A172 (cell line): ENCODE data around the gene VPS35. TPM values are rescaled to one million over a fixed set of nuclear protein-coding genes. Genes with fewer than 3 reads are reported as not detected.

Source experiments
- DNase-seq: peaks from one replicate; pipeline ENCODE4 v3.0.0-alpha.2; 2015; ENCODE audit warnings: low spot score
- total RNA-seq: library from RNA; depleted of rRNA; stranded (reverse); fragments of >200 nt; shearing (Covaris generic); gene quantifications from 2 replicates; pipeline ENCODE4 v1.2.3, GENCODE V29; 2014; rRNA removed

VPS35 gene
- total RNA-seq, result 178 and 289 TPM in 2 replicates

- DNase-seq, result peak; percentile 98
These were observed at the start of gene VPS35 for GRCh38 chr16:46688654-46689364. Gene VPS35 (minus strand): TSS chr16:46689178. CDS start chr16:46689133, 45 bp downstream.

DNA sequence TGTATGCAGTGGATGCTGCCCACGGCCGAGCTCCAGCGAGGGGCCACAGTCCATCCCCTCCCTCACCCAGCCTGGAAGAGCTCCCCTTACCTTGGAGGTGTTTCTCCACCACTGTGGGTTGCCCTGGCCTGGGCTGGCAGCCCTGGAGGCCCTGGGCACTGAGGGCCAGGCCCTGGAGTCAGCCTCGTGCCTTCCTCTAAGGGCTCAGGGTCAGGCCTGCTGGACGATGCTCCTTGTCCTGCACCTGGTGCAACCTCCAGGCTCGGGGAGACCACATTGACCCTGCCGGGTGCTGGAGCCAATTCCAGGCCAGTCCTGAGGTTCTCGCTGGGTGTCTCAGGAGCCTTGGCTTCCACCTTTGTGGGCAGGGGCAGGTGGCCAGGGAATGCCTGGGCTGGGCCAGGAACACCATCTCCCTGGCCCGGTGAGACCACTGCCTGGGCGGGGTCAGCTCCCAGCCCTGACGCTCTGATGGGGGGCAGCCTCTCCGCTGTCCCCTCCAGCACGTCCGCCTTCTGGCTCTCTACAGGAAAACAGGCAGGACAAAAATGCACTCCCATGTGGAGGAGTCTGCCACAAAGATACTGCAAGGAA is 48.7 kb upstream of the VPS35 start:
- DNase-seq, result no peak

GRCh38 chr16:46736695-46737094 is 47.7 kb upstream of the VPS35 start:
- no peak for DNase-seq

DNA sequence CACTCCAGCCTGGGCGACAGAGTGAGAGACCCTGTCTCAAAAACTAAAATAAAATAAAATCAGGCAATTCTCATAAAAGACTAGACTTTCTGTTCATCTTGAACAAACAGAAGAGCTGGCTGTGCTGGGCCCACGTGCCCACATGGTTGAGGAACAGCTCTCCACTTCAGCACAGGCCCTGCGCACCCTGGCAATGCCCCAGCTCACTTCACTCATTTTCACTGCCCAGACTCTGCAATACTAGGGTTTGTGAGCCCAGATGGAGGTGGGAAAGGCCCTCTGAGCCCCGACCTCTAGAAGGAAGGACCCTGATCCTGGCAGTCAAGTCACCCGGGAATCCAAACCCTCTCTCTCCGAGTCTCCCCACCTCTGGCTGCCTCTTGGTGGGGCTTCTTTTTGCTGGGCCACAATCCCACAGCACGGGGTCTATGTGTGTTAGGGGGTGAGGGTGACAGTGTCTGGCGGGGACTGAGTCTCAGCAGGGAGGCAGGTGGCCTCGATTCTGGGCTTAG is 44.4 kb upstream of the VPS35 start:
- no peak for DNase-seq

- no peak for DNase-seq
These were observed 43.6 kb upstream of the VPS35 start for GRCh38 chr16:46732561-46732960.

DNA sequence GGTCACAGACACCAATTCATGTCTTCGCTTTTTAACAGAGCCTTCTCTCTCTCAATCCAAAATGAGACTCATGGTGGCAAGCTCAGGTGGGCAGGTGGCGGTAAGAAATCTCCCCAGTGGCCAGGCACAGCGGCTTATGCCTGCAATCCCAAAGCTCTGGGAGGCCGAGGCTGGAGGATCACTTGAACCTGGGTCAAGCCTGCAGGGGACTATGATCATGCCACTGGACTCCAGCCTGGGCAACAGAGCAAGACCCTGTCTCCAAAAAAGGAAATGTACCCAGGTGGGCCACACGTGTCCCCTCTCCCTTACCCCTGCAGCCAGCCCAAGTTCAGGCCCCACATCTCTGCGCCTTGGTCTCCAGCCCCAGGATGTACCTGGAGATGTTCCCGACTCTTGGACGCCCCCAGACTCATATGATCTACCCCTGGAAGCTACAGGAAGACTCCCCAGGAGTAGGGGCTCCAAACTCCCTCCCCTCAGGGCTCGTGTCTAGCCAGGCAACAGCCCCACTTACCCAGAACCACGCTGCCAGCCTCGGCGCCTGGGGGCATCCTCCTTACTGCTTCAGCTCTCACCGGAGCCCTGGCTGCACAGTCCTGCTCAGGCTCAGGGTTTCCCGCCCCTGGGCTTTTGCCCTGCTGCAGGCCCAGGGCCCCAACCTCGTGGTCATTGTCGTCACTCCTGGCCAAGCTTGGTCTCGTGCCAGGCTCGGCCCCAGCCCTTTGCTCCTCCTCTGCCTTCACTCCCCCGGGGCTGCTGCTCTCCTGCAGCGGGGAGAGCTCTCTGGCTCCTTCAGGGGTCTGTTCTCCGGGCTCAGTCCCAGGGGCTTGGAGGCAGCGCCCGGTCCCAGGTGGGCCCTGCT is 42.9 kb upstream of the VPS35 start:
- no peak for DNase-seq

- DNase-seq, result no peak
These were observed 42.1 kb upstream of the VPS35 start for GRCh38 chr16:46730801-46731690.

DNA sequence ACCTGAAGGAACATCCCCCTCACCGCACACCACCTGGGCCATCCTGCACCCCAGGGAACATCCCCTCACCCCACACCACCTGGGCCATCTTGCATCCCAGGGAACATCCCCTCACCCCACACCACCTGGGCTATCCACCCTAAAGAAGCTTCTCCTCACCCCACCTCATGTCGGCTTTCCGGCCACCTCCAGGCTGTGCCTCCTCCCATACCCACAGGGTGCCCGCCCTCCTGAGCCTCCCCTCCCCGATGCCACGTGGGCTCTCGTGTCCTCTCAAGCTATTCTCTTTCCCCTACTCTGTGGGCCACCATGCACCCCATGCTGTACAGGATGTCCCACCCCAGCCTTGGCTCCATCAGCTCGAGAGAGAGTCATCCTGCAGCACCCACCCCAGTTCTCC is 41.1 kb upstream of the VPS35 start:
- DNase-seq, result no peak

- DNase-seq, result no peak
These were observed 40.5 kb upstream of the VPS35 start for GRCh38 chr16:46729326-46729995.

GRCh38 chr16:46728806-46729205 is 39.8 kb upstream of the VPS35 start:
- DNase-seq, result no peak

- no peak for DNase-seq
These were observed 38.7 kb upstream of the VPS35 start for GRCh38 chr16:46727630-46728029.

GRCh38 chr16:46727184-46727583 is 38.2 kb upstream of the VPS35 start:
- no peak for DNase-seq

DNA sequence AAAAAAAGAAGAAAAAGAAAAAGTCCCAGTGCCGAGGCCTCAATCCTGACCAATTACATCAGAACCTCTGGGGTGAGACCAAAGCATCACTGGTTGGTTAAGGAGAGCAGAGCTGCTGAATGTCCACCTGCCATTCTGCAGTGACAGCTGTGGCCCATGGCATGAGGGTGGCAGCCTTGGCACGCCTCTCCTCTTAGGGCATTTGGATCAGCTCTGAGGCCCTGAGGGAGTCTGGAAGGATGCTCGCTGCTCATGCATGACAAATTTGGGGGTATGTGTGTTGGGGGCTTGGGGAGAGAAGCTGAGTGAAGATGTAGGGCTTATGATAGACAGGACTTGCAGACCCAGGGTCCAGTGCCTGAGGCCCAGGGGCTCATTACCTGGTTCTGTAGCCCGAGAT is 32.9 kb upstream of the VPS35 start:
- DNase-seq, result no peak

DNA sequence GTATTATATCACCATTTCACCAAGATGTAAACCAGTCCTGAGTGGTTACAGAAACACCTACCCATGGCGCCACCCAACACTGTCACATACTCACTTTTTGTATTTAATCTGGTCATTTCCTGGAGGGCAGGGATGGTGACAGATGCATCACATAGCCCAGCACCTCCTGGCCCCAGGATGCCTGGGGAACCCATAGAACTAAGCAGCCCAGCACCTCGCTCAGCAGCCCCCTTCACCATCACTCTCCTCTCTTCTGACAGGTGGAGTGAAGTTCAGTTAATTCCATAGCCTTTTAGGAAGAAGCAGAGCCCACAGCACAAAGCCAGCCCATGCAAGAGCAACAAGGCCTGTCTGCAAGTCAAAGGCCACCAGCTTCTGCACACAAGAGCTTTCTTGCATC is 31.6 kb upstream of the VPS35 start:
- DNase-seq, result no peak

DNA sequence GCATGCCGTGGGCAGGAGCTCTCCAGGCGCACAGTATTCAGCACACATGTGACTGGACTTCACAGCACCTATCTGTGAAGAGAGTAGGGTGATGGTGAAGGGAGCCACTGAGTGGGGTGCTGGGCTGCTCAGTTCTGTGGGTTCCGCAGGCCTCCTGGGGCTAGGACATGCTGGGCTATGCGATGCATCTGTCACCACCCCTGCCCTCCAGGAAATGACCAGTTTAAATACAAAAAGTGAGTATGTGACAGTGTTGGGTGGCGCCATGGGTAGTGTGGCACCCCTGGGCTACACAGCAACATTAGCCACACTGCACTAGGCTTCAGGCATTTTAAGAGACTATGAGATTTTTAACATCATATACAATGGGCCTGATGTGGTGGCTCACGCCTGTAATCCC is 30.6 kb upstream of the VPS35 start:
- DNase-seq, result no peak

GRCh38 chr16:46718214-46718613 is 29.2 kb upstream of the VPS35 start:
- DNase-seq, result no peak

GRCh38 chr16:46717692-46718091 is 28.7 kb upstream of the VPS35 start:
- no peak for DNase-seq

- DNase-seq, result peak; percentile 40
These were observed 26.9 kb upstream of the VPS35 start for GRCh38 chr16:46715769-46716305.

DNA sequence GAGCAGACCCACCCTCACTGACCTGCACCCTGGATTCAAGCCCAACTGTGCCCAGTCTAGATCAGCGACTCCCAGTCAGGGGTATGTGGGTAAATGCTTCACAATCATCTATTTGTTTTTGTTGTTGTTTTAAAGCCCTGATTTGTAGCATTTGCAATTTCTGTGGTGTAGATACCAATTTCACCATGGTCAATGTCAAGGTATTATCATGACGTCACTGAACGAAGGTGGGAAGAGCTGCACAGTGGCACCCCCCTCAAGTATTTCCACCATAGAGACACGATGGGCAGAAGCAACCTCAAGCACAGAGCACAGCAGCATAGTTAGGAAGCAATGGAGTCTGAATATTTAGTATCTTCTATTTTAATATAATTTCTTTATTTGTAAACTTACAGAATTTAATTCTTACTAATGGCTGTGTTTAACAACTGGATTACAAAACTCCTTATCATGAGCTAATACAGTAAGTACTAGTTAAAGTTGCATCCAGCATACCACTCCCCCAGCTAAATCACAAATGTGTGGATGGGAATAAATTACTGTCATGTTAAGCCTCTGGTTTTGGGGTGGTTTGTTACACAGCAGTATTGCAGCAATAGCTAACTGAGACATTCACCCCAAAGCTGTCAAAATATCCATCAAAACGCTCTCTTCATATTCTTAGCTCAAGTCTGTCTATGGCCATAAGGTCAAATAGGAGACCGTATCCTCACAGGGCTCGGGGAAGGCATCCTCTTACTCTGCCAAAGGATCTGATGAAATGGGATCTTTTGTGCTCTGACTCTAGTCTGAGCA is 26.0 kb upstream of the VPS35 start:
- DNase-seq, result no peak

- no peak for DNase-seq
These were observed 24.7 kb upstream of the VPS35 start for GRCh38 chr16:46713634-46714033.
